ENCODE measurements around the gene PARD3.

PARD3 gene

DNA sequence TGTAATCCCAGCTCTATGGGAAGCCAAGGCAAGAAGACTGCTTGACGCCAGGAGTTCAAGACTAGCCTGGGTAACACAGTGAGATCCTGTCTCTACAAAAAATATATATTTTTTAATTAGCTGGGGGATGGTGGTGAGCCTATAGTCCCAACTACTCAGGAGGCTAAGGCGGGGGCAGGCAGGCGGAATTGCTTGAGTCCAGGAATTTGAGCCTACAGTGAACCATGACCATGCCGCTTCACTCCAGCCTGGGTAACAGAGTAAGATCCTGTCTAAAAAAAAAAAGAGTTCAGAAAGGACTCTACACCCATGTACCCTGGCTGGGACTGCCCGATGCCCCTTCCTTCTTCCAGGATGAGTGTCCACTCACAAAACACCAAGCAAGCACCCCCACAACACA is 648.7 kb downstream of the PARD3 start:
- no peak for DNase-seq

DNA sequence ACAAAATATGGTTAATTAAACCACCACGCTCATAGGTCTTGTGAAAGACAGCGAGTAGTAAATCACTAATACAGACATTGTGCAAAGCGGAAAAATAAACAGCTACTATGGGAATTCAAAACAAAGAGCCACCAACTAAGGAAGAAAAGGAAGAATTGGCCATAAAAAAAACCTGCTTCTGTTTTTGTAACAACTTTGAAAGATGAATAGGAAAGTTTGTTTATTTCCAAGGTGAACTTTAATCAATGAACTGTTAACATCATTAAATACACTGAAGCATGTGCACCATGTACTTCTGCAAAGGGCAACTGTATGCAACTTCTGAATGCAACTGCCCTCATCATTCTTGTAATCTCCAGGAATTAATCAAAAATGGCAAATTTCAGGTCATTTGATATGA is 651.1 kb downstream of the PARD3 start:
- no peak for DNase-seq

DNA sequence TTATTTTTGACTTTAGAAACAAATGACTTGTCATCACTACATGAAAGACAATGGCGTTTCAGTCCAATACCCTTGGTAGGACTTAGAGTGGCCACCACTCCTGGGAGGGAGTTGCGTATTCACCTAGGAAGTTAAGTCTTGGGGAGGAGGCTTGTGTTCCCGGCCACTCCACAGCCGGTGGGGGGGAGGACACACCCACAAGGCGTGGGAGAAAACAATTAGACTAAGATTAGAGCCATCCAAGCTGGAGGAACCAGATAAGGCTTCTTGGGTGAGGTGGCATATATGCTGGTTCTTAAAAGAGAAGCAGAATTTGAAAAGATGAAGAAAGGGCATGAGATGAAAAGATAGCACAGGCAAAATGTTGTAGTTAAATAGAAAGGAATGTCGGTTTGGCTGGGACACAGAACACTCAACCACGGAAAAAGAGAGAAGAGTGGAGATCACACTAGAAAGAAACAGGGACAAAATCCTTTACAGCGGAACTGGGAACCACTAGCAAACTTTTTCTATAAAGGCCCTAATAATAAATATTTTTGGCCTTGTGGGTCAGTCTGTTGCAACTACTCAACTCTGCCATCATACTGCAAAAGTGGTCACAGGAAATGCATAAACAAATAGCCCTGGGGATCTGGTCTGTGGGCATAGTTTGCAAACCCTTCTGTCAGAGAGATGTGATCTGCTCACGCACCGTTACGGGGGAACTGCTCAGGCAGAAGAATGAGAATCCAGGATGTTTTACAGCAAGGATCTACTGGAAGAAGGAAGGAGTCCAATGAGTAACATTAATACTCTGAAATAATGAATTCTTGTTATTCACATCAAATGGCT is 651.8 kb downstream of the PARD3 start:
- DNase-seq: no peak

DNA sequence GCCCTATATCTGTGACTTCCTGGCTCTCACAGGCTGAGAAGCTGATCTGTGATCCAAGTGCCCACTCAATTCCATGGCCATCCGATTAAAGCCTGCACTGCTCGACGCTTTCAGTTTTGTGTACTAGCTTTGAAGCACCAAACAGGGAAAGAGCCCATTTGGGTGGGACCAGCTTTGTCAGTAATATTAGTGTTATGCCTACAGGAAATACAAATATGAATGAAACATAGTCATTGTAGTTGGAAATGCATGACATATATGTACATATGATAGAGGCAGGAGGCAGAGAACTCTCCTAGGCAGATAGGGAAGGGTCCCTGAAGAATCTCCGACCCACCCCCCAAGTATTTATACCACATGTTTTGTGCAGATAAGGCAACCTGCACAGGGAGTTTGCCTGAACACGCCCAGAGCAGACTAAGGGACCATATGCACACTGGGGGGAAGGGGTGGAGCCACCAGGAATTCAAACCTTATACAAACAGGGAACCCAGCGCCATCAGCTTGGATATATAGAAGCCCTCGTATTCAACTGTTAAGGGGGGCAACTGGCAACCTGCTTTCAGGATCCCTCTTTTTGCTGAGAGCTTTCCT is 653.2 kb downstream of the PARD3 start:
- no peak for DNase-seq

DNA sequence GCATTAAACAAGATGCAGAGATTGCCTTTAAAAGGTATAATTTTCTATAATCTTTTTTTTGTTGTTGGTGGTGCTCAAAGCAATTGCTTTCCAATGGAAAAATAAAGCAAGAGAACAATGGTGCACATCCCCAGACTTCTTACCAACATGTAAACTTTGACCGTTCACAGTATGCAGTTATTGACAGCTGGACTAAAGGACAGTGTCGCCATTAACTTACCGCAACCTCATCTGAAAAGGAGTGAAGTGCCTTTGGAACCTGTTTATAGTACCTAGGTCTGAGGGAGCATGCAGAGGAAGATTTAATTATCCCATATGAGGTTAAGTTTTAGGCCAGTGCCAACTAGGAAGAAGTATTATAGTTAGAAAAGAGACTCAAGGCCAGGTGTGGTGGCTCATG is 654.5 kb downstream of the PARD3 start:
- DNase-seq: no peak

DNA sequence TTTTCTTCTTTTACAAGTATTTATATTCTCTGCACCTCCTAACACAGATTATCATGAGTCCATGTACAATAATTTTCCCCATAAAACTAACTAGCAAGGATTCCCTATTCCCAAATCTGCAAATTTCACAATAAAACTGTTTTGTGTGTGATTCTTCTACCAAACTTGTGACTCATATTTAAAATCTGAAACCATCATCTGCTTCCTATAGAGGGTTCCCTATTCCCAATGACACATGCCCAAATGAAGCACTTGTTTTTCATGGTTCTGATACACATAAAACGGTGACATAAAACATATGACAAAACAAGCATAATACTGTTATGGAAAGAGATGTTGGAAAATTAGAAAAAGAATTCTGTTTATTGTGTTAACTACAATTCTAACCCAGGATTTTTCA is 657.6 kb downstream of the PARD3 start:
- no peak for DNase-seq

DNA sequence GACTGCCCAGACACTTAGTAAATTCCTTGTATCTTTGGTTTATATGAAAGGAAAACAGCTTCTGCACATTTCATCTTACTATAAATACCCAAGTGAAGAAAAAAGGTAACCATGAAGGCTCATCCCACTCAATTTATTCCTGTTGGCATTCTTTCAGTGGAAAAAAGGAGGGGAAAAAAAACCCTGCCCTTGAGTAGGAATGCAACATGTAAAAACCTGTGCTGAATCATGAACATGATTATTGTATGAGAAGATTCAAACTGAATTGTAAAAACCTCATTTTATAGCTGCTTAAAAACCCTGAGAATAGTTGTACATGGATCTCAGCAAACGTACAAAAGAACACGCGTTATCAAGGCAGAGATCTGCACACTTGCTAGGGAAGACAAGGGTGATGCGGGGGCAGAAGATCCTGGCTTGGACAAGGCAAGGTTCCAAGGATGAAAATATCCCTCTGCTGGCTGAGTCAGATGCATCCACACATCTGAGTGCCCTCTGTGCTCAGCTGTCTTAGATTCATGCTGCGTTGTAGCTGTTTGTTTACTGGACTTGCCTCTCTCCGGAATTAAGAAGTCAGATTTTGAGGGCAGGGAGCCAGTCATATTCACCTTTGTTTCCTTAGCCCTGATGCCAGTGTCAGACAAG is 658.2 kb downstream of the PARD3 start:
- no peak for DNase-seq

DNA sequence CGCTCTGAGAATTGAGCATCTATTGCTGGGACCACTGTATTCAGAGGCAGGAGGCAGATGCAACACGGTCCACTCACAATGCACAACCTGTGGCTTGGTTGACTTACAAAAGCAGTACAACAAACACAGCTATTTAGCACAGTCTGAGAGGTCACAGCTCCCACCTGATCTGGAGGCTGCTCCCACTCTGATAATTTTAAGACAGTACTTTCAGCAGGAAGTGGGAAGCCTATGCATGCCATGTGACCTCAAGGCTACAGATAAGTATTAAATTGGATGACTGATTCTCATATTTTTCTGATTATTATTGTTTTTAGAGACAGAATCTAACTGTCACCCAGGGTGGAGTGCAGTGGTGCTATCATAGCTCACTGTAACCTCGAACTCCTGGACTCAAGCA is 659.3 kb downstream of the PARD3 start:
- no peak for DNase-seq

DNA sequence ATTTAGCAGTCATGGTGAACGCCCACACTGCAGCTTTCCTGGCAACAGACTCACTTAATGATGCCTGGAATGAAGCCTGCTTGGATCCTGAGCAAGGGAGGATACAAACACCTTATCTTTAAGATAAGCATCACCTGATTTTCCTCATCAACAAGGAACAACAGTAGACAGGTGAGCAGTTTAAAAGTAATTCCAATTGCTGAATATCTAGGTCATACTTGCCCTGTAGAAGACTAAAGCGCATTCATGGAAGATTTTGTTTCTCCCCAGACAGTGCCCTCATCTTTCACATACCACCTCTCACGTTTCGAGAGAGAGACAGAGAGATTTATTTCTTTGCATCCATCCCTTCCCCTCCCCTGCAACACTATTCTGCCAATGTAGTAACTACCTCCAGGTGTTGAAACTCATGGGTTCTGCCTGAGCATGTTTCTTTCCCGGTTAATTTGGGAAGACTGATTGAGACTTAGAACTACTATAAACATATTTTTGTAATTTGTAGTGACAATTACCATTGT is 660.7 kb downstream of the PARD3 start:
- DNase-seq: no peak

DNA sequence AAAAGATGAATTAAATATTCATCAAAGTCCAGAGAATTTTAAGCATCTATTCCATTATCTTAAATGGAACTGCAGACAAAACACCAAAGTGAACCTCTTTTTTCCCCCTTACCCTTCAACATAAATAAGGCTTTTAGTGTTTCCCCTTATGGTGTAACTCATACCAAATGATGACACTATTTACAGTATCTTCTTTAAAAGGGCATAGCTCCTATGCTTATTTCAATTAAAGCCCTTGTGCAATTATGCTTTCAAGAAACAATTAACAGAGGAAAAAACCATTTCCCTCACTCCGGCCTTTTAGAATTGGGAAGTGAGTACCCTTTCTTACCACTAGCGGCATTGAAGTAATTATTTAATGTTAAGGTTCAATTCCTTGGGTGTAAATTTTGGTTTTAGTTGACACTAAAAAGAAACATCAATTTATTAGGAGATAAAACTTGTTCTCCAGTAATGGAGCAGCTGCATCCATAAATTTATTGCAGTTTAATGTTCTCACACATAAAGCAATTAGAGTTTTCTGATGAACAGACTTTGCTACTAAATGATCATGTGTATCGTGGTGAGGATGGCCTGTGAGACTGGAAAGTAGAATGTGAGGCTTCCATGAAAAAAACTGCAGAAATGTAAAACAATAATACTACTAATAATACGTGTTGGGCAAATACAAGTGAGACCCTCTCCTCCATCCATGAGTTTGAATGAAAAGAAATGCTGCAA is 661.3 kb downstream of the PARD3 start:
- DNase-seq: no peak

DNA sequence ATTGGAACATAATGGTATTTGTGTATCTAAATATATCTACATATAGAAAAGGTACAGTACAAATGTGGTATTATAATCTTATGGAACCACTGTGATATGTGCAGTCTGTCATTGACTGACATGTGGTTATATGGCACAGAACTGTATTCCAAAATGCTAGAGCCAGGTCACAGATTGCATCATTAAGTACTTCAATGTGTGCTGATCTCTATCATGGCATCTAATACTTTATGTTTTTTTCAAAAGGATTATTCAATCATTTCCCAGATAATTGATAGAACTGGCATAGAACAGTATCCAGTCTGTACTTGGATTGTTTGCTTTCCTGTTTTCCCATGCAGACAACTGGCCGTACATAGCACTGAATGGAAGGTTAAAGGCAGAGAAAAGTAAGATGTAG is 662.7 kb downstream of the PARD3 start:
- DNase-seq: no peak

DNA sequence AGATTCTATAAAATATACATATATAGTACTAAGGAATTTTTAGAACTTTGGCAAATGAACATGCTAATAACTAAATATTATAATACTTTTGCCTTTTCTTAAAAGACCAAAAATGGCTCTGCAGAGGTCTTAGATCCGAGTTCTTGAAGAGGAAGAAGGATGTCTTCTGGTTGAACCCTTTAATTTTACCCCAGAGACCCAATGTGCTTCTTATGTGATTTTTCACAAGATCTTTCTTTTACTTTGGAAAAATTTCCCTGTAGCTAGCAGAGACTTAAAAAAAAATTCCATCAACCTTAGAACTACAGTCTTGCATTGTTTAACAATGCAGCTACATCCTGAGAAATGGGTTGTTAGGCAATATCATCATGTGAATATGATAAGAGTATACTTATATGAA is 663.2 kb downstream of the PARD3 start:
- DNase-seq: no peak

DNA sequence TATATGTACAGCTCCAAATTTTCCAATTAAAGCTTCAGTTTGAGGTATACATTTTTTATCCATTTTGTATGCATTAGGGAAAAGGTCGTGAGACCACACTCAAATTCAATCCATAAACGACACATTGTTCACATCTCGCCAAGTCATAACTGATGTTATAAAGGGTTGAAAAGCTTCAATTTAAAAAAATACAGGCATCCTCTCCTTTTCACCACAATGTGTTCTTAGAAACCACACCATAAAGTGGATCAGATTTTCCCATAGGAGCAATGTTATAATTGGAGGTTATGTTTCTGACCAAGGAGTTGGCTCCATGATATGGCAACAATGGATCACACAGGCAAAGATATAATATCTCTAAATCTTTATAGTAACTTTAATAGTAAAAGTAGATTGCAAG is 663.6 kb downstream of the PARD3 start:
- no peak for DNase-seq

DNA sequence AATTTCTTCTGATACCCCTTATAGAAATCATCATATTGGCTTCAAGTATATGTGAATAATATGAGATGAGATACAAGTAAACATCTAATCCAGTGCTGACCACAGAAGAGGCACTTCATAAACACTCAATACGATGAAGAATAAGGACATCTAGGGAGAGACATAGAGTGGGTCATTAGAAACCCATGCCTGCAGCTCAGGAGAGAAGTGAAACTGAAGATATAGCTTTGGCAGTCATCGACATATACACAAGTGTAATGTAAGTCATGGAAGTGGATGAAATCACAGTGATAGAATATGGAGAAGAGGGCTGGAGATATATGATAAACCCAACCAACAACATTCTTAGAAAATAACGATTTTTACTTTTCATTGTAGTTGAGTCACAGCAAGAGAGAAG is 665.0 kb downstream of the PARD3 start:
- DNase-seq: no peak

DNA sequence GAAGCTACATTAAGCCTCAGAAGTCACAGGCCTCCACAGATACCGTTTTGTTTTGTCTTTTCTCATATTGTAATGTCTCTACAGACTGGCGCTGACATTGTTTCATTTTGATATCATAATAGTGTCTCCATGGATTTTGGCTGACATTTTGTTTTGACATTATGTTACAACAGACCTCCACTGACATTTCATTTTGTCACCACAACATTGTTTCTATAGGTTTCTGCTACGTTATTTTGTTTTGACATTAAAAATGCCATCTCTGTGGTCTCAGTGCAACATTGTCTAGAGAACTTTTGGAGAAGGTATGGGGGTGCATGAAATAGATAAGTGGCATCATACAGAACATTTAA is 666.8 kb downstream of the PARD3 start:
- no peak for DNase-seq

DNA sequence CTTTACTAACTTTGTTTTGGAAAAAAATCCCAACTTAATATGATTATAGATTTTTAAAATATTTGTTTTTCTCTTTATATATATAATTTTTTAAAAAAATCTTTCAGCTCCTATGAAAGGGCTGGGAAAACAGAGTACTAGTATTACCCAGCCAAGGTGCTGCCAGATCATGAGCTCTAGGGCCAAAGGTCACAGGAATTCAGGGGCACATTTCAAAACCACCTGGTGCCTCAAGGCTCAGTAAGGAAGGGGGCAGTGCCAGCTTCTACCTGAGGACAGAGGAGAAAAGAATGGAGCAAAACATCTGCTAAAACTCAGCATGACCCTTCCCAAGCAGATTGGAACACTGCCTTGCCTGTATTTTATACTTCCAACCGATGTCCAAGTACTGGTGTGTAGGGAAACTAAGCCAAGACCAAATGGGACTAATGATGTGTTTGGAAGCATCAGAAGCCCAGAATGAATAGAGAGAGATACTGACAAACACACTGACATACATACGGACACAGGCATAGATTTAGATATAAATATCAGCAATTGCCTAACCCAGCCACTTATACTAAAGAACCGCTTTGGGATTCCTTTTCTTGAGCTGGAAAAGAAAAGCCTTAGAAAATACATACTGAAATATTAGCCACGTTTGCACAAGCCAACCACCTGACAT is 667.3 kb downstream of the PARD3 start:
- DNase-seq: no peak

DNA sequence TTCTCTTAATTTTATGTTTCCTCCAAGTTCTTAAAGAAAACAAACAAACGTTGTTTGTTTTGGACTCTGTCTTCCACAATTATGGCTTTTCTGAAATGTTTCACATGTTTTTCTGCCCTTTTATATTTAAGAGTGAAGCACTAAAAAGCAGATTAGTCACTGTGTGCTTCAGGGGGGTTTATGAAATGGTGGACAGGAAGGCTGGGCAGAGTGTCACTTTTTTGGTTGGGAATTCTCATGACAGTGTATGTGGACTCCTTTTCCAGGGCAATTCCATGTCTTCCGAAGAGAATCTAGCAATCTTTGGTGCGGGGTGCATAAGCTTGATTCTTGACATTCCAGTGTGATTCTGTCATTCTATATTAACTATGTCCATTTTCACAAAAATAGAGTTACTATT is 669.4 kb downstream of the PARD3 start:
- DNase-seq: no peak

DNA sequence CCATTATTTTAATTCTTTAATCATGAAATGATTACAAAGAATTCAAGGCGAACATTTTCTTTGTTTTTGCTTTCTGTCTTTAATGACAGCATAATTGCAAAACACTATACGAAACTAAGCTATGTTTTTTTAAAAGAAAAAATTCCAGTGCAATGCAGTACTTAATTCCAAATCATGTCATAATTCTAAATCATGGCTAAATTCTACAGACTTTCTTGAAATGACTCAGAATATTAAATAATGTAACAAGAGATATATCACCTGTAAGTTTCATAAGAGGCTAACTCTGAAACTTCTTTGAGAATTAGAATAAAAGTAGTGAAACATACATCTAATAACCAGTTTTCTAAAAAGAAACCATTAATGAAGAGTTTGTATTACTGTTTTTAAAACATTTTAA is 671.6 kb downstream of the PARD3 start:
- no peak for DNase-seq

DNA sequence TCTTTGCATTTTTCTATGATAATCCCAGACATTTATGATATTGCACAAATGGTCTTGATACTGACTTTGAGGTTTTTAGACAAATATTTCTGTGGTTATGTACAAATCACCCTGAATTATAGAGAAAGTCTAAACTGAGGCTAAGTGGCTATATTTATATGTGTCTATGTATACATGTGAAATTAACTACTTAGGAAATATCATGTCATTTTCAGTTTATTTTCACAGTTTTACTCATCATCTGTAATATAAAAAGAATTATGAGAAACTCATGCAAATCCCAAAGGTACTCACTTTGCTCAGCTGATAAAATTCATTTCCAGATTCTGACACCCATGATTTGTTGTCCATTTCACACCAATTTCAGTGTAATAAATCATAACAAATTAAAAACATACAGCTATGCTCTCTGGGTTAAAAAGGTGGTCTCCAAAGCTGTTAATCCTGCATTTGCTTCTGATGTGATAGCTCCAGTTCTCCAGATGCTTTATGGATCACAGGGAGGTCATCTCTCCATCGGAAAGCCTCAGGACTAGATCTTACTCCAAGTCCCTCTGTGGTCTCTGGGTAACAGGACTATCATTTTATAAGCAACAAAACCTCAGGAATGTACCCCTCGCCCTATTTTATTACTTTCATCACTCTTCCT is 673.9 kb downstream of the PARD3 start:
- DNase-seq: no peak

DNA sequence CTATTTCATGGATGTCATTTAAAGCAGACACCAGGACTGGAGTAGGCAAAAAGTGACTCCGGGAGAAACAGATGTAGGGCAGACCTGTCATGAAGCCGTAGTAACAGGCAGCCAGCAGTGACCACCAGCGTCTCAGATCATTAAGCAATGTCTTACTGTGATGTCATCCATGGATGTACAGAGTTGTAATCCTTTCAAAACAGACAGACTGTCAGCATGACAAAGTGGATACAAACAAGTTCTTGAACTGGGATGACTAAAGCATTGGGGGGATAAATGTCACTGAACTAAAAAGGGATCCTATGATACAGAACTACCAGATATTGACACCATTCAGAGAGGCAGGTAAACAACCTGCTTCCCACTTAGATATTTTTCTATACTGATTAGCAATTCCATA is 675.5 kb downstream of the PARD3 start:
- DNase-seq: no peak

DNA sequence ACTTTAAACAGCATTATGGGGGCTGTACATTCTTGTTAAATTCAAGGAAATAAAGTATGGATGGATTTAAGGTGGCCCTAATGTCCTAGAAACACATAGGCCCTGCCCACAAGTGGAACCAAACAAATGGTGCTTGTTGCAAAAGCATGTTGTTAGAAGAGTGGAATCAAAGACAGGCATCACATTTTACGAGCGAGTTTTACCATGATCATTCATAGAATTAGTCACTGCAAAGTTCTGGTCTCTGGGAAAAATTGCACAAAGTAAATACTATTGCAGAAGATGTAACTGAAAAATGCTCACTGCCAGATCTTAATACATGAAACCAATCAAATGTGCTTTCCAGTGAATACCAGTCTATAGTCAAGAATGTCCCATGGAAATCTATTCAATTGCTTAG is 677.1 kb downstream of the PARD3 start:
- DNase-seq: no peak

DNA sequence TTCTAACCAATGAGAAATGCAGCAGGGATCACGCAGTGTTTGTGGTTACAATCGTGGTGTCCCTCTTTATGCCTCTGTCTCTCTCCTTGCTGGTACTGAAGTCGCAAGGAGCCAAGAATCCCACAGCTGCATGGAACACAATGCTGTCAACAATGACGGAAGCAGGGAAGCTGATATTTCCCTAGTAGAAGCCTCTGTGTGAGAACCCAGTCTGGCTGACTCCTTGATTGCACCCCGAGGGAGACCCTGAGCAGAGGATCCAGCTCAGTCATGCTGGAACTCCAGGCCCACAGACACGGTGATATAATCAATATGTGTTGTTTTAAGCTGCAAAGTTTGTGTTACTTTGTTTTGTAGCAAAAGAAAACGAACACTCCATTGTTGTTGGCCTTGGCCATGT is 677.9 kb downstream of the PARD3 start:
- no peak for DNase-seq

DNA sequence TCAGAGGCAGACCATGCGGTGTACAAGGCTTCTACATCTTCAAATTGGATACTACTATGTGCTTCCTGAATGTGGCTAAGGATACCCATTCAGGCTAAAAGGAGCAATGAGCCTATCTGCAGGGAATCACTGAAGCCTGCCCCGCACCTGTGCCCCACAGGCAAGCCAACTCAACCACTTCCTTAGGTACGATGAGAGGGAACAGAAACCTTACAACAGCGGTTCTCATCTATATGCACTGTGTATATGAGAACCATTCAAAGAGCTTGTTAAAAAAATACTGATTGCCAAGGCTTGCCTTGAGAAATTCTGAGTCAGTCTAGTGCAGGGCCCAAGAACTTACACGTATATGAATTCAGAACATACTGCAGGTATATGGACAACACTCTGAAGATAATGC is 679.6 kb downstream of the PARD3 start:
- DNase-seq: no peak
